Thoracic aorta (tissue), 2 donors: ENCODE measurements around the gene KERA. TPM values are rescaled to one million over a fixed set of nuclear protein-coding genes. Genes with fewer than 3 reads are reported as not detected.

ENCODE experiments used
- ATAC-seq: fragments of 150-250 bp; one replicate; pipeline ENCODE4 v1.8.0; 2017; ENCODE audit warnings: low read depth; ENCODE audit not compliant: insufficient number of reproducible peaks, low FRiP score
- DNase-seq: peaks from one replicate; pipeline ENCODE4 v3.0.0-alpha.2; 2020; ENCODE audit warnings: low spot score
- H3K27ac ChIP-seq, 2 donors: fragments of 200-600 bp; sonication (generic); 1 replicate in 1 of 2; 2 replicates in 1 of 2; pipeline ENCODE4 v1.5.1; 2016; ENCODE audit warnings: mild to moderate bottlenecking in 2 of 2, moderate library complexity in 2 of 2
- H3K27me3 ChIP-seq: fragments of 200-600 bp; sonication (generic); replicated peaks from 2 replicates; pipeline ENCODE4 v1.6.0; 2016; ENCODE audit warnings: mild to moderate bottlenecking; ENCODE audit not compliant: insufficient read depth
- H3K36me3 ChIP-seq: fragments of 200-600 bp; sonication (generic); one replicate; pipeline ENCODE4 v1.5.1; 2016
- H3K4me1 ChIP-seq, 2 donors: fragments of 200-600 bp; sonication (generic); 1 replicate in 1 of 2; 2 replicates in 1 of 2; pipeline versions ENCODE4 v1.5.1 to v1.6.0; 2016; ENCODE audit warnings: low read depth in 2 of 2, mild to moderate bottlenecking in 1 of 2; ENCODE audit not compliant: control insufficient read depth in 1 of 2
- H3K4me3 ChIP-seq: fragments of 200-600 bp; sonication (generic); 2 replicates; pipeline ENCODE4 v1.5.1; 2016; ENCODE audit warnings: mild to moderate bottlenecking
- H3K9me3 ChIP-seq: fragments of 200-600 bp; sonication (generic); 2 replicates; pipeline ENCODE4 v1.5.1; 2016
- CTCF ChIP-seq: fragments of 200-600 bp; sonication (generic); IDR thresholded peaks from one replicate; pipeline ENCODE4 v1.5.1; 2019; ENCODE audit warnings: antibody characterized with exemption
- total RNA-seq, 2 donors: library from RNA; depleted of rRNA; stranded (reverse); fragments of >200 nt; gene quantifications; one replicate each; pipeline versions ENCODE4 v1.1.0 to v1.2.3, GENCODE V29; 2016

The KERA gene
- not detected for total RNA-seq

- no peak within 1 kb of the TSS for H3K27ac ChIP-seq
- no peaks in the 10 kb centered on the region for H3K9me3 ChIP-seq
- peaks cover 0 to 8% of the 10 kb centered on the region in 2 donors for H3K4me1 ChIP-seq
- no peak for ATAC-seq
- H3K27me3 ChIP-seq = no peaks in the 10 kb centered on the region
- no peak for TF ChIP-seq CTCF
- H3K36me3 ChIP-seq = no peaks in the 10 kb centered on the region
- no peak for DNase-seq
- no peak within 1 kb of the TSS for H3K4me3 ChIP-seq
These were observed at the start of gene KERA for GRCh38 chr12:91057368-91058165. TSS of gene KERA (minus strand) at chr12:91058024. CDS start at chr12:91056281, 1,743 bp downstream.

- Histone ChIP-seq H3K36me3 (no peaks in the 10 kb centered on the region), H3K4me3 (no peak overlapping the region), H3K27ac (no peak overlapping the region), H3K4me1 (no peaks in the 10 kb centered on the region), H3K9me3 (no peaks in the 10 kb centered on the region), H3K27me3 (no peaks in the 10 kb centered on the region)
- no peak for ATAC-seq
- no peak for DNase-seq
- TF ChIP-seq CTCF = no peak
These were observed 48.5 kb upstream of the KERA start for GRCh38 chr12:91106283-91106682.

GRCh38 chr12:91105807-91106206, 48.0 kb upstream of the KERA start:
- H3K4me3 ChIP-seq = no peak overlapping the region
- TF ChIP-seq CTCF = no peak
- no peaks in the 10 kb centered on the region for H3K36me3 ChIP-seq
- no peaks in the 10 kb centered on the region for H3K4me1 ChIP-seq
- ATAC-seq (no peak), DNase-seq (no peak)
- H3K27me3 ChIP-seq = no peaks in the 10 kb centered on the region
- no peaks in the 10 kb centered on the region for H3K9me3 ChIP-seq
- no peak overlapping the region for H3K27ac ChIP-seq

GRCh38 chr12:91104812-91105466, 47.1 kb upstream of the KERA start:
- TF ChIP-seq CTCF = no peak
- DNase-seq (no peak), ATAC-seq (no peak)
- Histone ChIP-seq H3K4me1 (no peaks in the 10 kb centered on the region), H3K36me3 (no peaks in the 10 kb centered on the region), H3K4me3 (no peak overlapping the region), H3K9me3 (no peaks in the 10 kb centered on the region), H3K27me3 (no peaks in the 10 kb centered on the region), H3K27ac (no peak overlapping the region)

GRCh38 chr12:91103624-91104023, 45.8 kb upstream of the KERA start:
- ATAC-seq = no peak
- H3K36me3 ChIP-seq = no peaks in the 10 kb centered on the region
- peaks cover under 1 to 4% of the 10 kb centered on the region in 2 donors for H3K4me1 ChIP-seq
- H3K4me3 ChIP-seq = no peak overlapping the region
- H3K9me3 ChIP-seq = no peaks in the 10 kb centered on the region
- TF ChIP-seq CTCF = no peak
- no peaks in the 10 kb centered on the region for H3K27me3 ChIP-seq
- no peak overlapping the region for H3K27ac ChIP-seq
- DNase-seq = no peak
